CD4-positive, alpha-beta memory T cell (primary cell): ENCODE measurements around the gene STPG2. TPM values are rescaled to one million over a fixed set of nuclear protein-coding genes. Genes with fewer than 3 reads are reported as not detected.

Source experiments
- CTCF ChIA-PET: fragments of 350-600 bp; sonication (Branson Sonifier 250); formaldehyde crosslinking; loops from one replicate; lab custom pipeline; 2021; ENCODE audit warnings: inconsistent platforms; ENCODE audit not compliant: partially characterized antibody; lab: Charles Lee
- POLR2A ChIA-PET: fragments of 350-600 bp; sonication (Branson Sonifier 250); formaldehyde crosslinking; loops from one replicate; lab custom pipeline; 2021; ENCODE audit not compliant: partially characterized antibody; lab: Charles Lee
- DNase-seq, 5 donors: peaks; one replicate each; pipeline versions ENCODE4 v3.0.0 to v3.0.0-alpha.2; 2020 to 2022; ENCODE audit warnings: mixed read lengths in 1 of 5
- H3K27ac ChIP-seq: one replicate; pipeline ENCODE4 v1.7.0; 2013; ENCODE audit warnings: low read depth, low read length
- H3K27me3 ChIP-seq: 2 replicates; pipeline ENCODE4 v1.7.0; 2013; ENCODE audit warnings: mild to moderate bottlenecking, low read length, moderate library complexity; ENCODE audit not compliant: insufficient read depth
- H3K36me3 ChIP-seq: 2 replicates; pipeline ENCODE4 v1.7.0; 2013; ENCODE audit warnings: mild to moderate bottlenecking, low read length, moderate library complexity; ENCODE audit not compliant: insufficient read depth
- H3K4me1 ChIP-seq: 2 replicates; pipeline ENCODE4 v1.7.0; 2013; ENCODE audit warnings: mild to moderate bottlenecking, low read length, moderate library complexity; ENCODE audit not compliant: insufficient read depth
- H3K4me3 ChIP-seq, 2 donors: one replicate each; pipeline ENCODE4 v1.7.0; 2013; ENCODE audit warnings: low read length in 2 of 2, mild to moderate bottlenecking in 1 of 2
- H3K9me3 ChIP-seq, 2 donors: one replicate each; pipeline ENCODE4 v1.7.0; 2013; ENCODE audit warnings: low read length in 2 of 2, control low read depth in 1 of 2; ENCODE audit not compliant: control insufficient read depth in 1 of 2
- H3K27ac Mint-ChIP-seq, 7 donors: one replicate each; pipeline ENCODE4 v1.8.0; 2020 to 2021; ENCODE audit warnings: mixed read lengths in 7 of 7, mild to moderate bottlenecking in 6 of 7, inconsistent platforms in 3 of 7, moderate library complexity in 3 of 7
- H3K27me3 Mint-ChIP-seq, 2 donors: one replicate each; pipeline ENCODE4 v1.8.0; 2020 to 2021; ENCODE audit warnings: mixed read lengths in 2 of 2
- H3K36me3 Mint-ChIP-seq, 2 donors: one replicate each; pipeline ENCODE4 v1.8.0; 2020 to 2021; ENCODE audit warnings: mixed read lengths in 2 of 2, inconsistent platforms in 1 of 2, mild to moderate bottlenecking in 1 of 2
- H3K4me1 Mint-ChIP-seq, 4 donors: one replicate each; pipeline ENCODE4 v1.8.0; 2020 to 2021; ENCODE audit warnings: mixed read lengths in 4 of 4, mild to moderate bottlenecking in 1 of 4
- H3K4me3 Mint-ChIP-seq, 8 donors: one replicate each; pipeline ENCODE4 v1.8.0; 2020 to 2021; ENCODE audit warnings: mixed read lengths in 8 of 8, mild to moderate bottlenecking in 7 of 8, moderate library complexity in 6 of 8, inconsistent platforms in 3 of 8
- H3K9me3 Mint-ChIP-seq, 8 donors: one replicate each; pipeline ENCODE4 v1.8.0; 2020 to 2021; ENCODE audit warnings: mixed read lengths in 8 of 8, mild to moderate bottlenecking in 5 of 8, inconsistent platforms in 3 of 8, moderate library complexity in 1 of 8
- intact Hi-C: fragments of 100-400 bp; cut with micrococcal nuclease; formaldehyde crosslinking; loops from one replicate; pipeline ENCODE4 v1.15.1; 2023
- polyA plus RNA-seq, 2 donors: library from polyadenylated mRNA; unstranded; fragments of 300-500 nt; fragmentation: Illumina TruSeq; gene quantifications; one replicate each; pipeline ENCODE4 v1.2.3, GENCODE V29; 2021
- total RNA-seq, 2 experiments: library from RNA; stranded (reverse); gene quantifications; one replicate each; pipeline ENCODE4 v1.2.3, GENCODE V29; 2021

Gene STPG2
- total and polyA plus RNA-seq, 4 experiments from 2014 or later, result 0.47 to 0.84 TPM; not detected in 2

DNA sequence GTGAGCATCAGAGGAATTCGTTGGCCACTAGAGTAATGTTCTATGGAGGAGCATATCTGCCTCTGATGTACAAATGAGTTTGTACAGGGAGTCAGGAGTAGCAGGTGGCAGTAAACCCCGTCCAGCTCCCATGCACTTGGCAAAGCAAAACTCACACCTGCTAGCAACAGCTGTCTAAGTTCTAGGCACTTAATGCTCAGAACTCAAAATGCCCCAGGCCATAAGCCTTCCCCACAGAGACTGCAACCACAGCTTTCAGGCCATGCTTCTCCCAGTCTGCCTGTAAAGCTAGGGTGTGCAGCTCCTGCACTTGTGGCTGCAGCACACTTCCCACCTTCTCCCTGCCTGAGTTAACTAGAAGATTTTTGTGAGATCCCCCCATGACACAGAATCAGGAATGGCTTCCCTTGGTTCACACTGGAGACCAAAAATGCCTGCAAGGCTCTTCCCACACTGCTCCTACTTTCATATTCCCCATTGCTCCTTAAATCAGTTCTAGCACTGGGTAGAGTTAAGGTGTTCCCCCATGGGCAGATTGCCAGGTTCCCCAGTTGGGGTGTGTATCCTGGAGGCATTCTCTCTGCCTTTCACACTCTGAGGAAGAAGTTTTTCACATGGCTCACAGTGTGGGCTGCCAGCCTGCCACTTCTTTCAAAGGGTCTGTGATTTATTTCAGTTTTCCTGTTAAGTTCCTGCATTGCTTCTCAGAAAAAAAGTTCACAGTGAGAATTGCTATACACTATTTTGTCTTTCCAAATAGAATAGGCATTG is 189.9 kb downstream of the STPG2 start:
- H3K4me3 ChIP-seq, result no peak overlapping the region
- no peak overlapping the region for H3K27ac ChIP-seq
- intact Hi-C loops, result no loop called here
- Mint-ChIP-seq H3K27me3 (peaks cover 0 to 1% of the 10 kb centered on the region in 2 donors), H3K9me3 (peaks cover 0 to 18% (median 11%) of the 10 kb centered on the region in 8 donors), H3K27ac (no peak overlapping the region), H3K4me3 (peak overlapping the region in 1 of 8 donors; percentile 42), H3K4me1 (no peaks in the 10 kb centered on the region), H3K36me3 (no peaks in the 10 kb centered on the region)
- H3K4me1 ChIP-seq, result no peaks in the 10 kb centered on the region
- POLR2A ChIA-PET, result no interaction called here
- no peak for DNase-seq
- H3K27me3 ChIP-seq, result no peaks in the 10 kb centered on the region
- no peaks in the 10 kb centered on the region for H3K36me3 ChIP-seq
- no peaks in the 10 kb centered on the region for H3K9me3 ChIP-seq
- CTCF ChIA-PET, result no interaction called here

GRCh38 chr4:97952763-97953162 is 190.5 kb downstream of the STPG2 start:
- no peaks in the 10 kb centered on the region for H3K27me3 ChIP-seq
- DNase-seq, result no peak
- H3K9me3 ChIP-seq, result no peaks in the 10 kb centered on the region
- Mint-ChIP-seq H3K4me1 (no peaks in the 10 kb centered on the region), H3K9me3 (peaks cover 0 to 21% (median 13%) of the 10 kb centered on the region in 8 donors), H3K4me3 (no peak overlapping the region), H3K36me3 (no peaks in the 10 kb centered on the region), H3K27me3 (peaks cover 0 to 1% of the 10 kb centered on the region in 2 donors), H3K27ac (no peak overlapping the region)
- intact Hi-C loops, result no loop called here
- no peak overlapping the region for H3K27ac ChIP-seq
- POLR2A ChIA-PET, result no interaction called here
- CTCF ChIA-PET, result no interaction called here
- no peak overlapping the region for H3K4me3 ChIP-seq
- H3K36me3 ChIP-seq, result no peaks in the 10 kb centered on the region
- no peaks in the 10 kb centered on the region for H3K4me1 ChIP-seq

GRCh38 chr4:97950836-97951235 is 192.4 kb downstream of the STPG2 start:
- DNase-seq, result no peak
- intact Hi-C loops, result no loop called here

GRCh38 chr4:97942951-97943350 is 200.3 kb downstream of the STPG2 start:
- intact Hi-C loops, result no loop called here
- Histone ChIP-seq H3K36me3 (no peaks in the 10 kb centered on the region), H3K4me3 (no peak overlapping the region), H3K4me1 (no peaks in the 10 kb centered on the region), H3K9me3 (peaks cover 0 to 3% of the 10 kb centered on the region in 2 donors), H3K27ac (no peak overlapping the region), H3K27me3 (no peaks in the 10 kb centered on the region)
- CTCF ChIA-PET, result no interaction called here
- no peak for DNase-seq
- POLR2A ChIA-PET, result no interaction called here
- Mint-ChIP-seq H3K27me3 (no peaks in the 10 kb centered on the region), H3K36me3 (no peaks in the 10 kb centered on the region), H3K27ac (no peak overlapping the region), H3K9me3 (peaks cover 0 to 38% (median 24%) of the 10 kb centered on the region in 8 donors), H3K4me3 (no peak overlapping the region), H3K4me1 (no peaks in the 10 kb centered on the region)

More at GRCh38 chr4:97950836-97951235, 192.4 kb downstream of the STPG2 start:
- Mint-ChIP-seq H3K36me3 (no peaks in the 10 kb centered on the region), H3K4me1 (no peaks in the 10 kb centered on the region), H3K4me3 (no peak overlapping the region), H3K27me3 (no peaks in the 10 kb centered on the region), H3K27ac (no peak overlapping the region), H3K9me3 (peaks cover 0 to 26% (median 17%) of the 10 kb centered on the region in 8 donors)
- Histone ChIP-seq H3K4me1 (no peaks in the 10 kb centered on the region), H3K36me3 (no peaks in the 10 kb centered on the region), H3K4me3 (no peak overlapping the region), H3K9me3 (no peaks in the 10 kb centered on the region), H3K27me3 (no peaks in the 10 kb centered on the region), H3K27ac (no peak overlapping the region)
- ChIA-PET POLR2A (no interaction called here), CTCF (no interaction called here)

- Mint-ChIP-seq H3K36me3 (no peaks in the 10 kb centered on the region), H3K4me1 (no peaks in the 10 kb centered on the region), H3K4me3 (no peak overlapping the region), H3K27me3 (no peaks in the 10 kb centered on the region), H3K27ac (no peak overlapping the region), H3K9me3 (peaks cover 4 to 44% (median 25%) of the 10 kb centered on the region in 8 donors)
- POLR2A ChIA-PET, result no interaction called here
- CTCF ChIA-PET, result no interaction called here
- Histone ChIP-seq H3K4me1 (no peaks in the 10 kb centered on the region), H3K36me3 (no peaks in the 10 kb centered on the region), H3K4me3 (no peak overlapping the region), H3K27me3 (no peaks in the 10 kb centered on the region), H3K27ac (no peak overlapping the region), H3K9me3 (peaks cover 0 to 3% of the 10 kb centered on the region in 2 donors)
- intact Hi-C loops, result no loop called here
- DNase-seq, result no peak
These were observed 201.1 kb downstream of the STPG2 start for GRCh38 chr4:97942137-97942536.

DNA sequence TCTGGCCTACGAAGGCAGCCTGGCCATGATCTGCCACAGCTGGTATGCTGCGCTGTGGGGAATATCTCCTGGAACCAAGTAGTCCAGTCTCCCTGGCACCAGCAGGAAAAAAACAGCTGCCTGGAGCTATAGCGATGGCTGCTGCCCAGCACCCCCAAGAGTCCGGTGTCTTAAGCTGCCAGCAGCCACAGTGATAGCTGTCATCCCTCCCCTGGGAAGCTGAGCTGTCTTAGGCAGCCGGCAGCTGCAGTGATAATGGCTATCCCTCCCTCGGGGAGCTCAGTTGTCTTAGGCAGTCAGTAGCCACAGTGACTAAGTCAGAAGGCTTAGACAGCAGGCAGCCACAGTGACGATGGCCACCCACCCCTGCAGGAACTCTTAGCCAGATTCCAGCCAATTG is 205.1 kb downstream of the STPG2 start:
- H3K9me3 Mint-ChIP-seq, result peaks cover 10 to 69% (median 42%) of the 10 kb centered on the region in 8 donors
- H3K27ac ChIP-seq, result no peak overlapping the region

DNA sequence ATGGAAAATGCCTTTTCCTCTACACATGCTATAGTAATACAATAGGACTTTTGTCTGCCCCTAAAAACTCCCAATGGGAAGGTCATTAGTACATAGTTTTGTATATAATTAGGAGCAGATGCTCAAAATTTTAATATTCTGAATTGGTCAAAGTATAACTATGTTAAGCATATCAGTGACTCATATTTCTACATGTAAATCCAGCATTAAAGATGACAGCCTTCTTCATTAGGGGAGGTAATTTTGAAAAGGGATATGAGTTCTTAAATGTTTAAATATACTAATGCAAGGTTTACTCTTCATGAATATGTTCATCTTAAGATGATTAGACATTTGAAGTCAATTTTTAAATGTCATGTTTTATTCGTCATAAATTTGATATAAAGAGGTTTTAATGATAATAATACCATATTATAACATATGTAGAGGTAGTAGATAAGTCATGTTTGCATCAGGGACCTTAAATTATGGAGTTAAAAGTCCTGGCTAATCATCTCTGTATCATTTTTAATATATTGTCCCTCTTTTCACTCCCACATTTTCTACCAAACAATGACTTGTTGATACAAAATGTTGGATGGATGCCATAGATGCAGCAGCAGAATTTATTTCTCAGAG is 218.8 kb downstream of the STPG2 start:
- H3K36me3 Mint-ChIP-seq, result no peaks in the 10 kb centered on the region
- CTCF ChIA-PET, result no interaction called here
- DNase-seq, result no peak
- H3K9me3 Mint-ChIP-seq, result peaks cover 2 to 11% (median 5%) of the 10 kb centered on the region in 8 donors
- Histone ChIP-seq H3K36me3 (no peaks in the 10 kb centered on the region), H3K9me3 (no peaks in the 10 kb centered on the region), H3K4me1 (no peaks in the 10 kb centered on the region), H3K27ac (no peak overlapping the region), H3K4me3 (no peak overlapping the region), H3K27me3 (no peaks in the 10 kb centered on the region)
- no peaks in the 10 kb centered on the region for H3K4me1 Mint-ChIP-seq
- intact Hi-C loops, result no loop called here
- H3K4me3 Mint-ChIP-seq, result no peak overlapping the region
- POLR2A ChIA-PET, result no interaction called here
- no peak overlapping the region for H3K27ac Mint-ChIP-seq
- no peaks in the 10 kb centered on the region for H3K27me3 Mint-ChIP-seq

More for the DNA sequence above, 205.1 kb downstream of the STPG2 start:
- Histone ChIP-seq H3K4me1 (no peaks in the 10 kb centered on the region), H3K36me3 (no peaks in the 10 kb centered on the region), H3K27me3 (no peaks in the 10 kb centered on the region), H3K4me3 (no peak overlapping the region), H3K9me3 (peaks cover 0 to 3% of the 10 kb centered on the region in 2 donors)
- no peak for DNase-seq
- Mint-ChIP-seq H3K27ac (no peak overlapping the region), H3K4me1 (no peaks in the 10 kb centered on the region), H3K4me3 (no peak overlapping the region), H3K36me3 (peaks cover 0 to 2% of the 10 kb centered on the region in 2 donors), H3K27me3 (no peaks in the 10 kb centered on the region)
- intact Hi-C loops, result no loop called here
- CTCF ChIA-PET, result no interaction called here
- POLR2A ChIA-PET, result no interaction called here
